ENCODE data around the gene FAP.

Gene FAP

DNA sequence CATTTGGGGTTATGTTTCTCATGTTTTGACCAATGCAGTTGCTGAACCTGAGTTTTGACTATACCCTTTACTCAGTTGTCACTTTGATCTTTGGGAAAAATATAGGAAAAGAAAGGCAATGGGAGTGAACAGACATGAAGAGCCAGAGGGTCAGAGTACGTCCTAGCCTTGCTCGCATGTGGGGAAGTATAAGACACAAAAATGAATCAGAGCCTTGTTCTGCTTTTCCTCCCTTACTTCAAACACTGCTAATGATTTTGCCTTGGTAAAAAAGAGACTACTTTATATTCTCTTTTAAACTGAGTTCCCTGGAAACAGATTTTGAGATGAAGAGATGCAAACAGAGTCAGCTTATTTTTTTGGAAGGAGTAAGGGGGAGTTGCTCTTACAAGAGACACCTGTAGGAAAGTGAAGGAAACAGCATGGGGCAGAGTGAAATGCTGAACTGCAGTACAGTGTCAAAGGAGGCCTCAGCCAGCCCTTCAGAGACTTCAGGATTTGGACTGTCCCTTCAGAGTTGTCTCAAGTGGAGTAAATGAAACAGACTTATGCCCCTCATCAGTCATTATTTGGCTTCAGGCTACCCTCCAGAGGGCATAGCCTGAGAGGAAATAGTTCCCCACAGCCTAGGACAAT is 11.1 kb upstream of the FAP start:
- Mint-ChIP-seq H3K4me1 (ENCODE audit: low read depth) (peaks cover 48% of the 10 kb centered on the region), H3K9me3 (peaks cover 9% of the 10 kb centered on the region), H3K4me3 (no peak overlapping the region), H3K27me3 (no peaks in the 10 kb centered on the region), H3K27ac (peak overlapping the region; percentile 71), H3K36me3 (ENCODE audit: low read depth) (peaks cover 6% of the 10 kb centered on the region)
- intact Hi-C loops (cut with micrococcal nuclease), result no loop called here

DNA sequence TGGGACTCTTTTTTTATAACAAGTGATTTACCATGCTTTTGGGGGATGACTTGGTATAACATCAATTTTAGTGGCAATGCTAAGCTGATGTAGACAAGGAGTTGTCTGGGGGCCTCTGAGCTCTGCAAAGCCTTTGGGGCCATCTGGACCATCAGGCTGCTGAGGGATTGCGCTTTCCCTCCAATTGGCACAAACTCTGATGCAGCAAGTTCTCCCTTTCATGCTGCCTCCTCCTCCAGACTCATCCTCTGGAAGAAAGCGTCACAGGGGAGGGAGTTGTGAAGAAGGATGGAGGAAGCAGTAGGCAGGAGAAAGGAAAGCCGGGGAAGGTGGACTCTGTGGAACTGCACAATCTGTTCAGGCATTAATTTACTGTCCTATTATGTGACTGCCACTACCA is 10.2 kb upstream of the FAP start:
- Mint-ChIP-seq H3K9me3 (peaks cover 9% of the 10 kb centered on the region), H3K27me3 (no peaks in the 10 kb centered on the region), H3K4me3 (no peak overlapping the region), H3K36me3 (ENCODE audit: low read depth) (peaks cover 6% of the 10 kb centered on the region), H3K27ac (peak overlapping the region; percentile 71), H3K4me1 (ENCODE audit: low read depth) (peaks cover 43% of the 10 kb centered on the region)
- intact Hi-C loops (cut with micrococcal nuclease), result no loop called here

DNA sequence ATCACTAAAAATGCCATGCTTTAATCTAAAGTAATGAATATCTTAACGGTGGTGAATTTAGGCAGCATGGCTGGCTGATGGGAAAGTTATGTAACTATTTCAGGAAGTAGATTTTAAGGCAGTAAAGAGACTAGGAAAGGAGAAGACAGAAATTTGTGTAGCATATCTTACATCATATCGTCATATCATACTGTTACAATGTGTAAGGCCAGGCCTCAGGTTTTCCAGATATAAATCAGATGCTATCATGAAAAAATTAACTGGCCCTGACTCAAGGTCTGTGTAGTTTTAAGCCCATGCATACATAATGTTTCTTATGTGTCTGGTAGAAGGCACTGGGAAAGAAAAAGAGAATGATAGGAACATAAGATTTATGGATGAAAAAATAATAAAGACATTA is 8.9 kb upstream of the FAP start:
- Mint-ChIP-seq H3K9me3 (peaks cover 9% of the 10 kb centered on the region), H3K36me3 (ENCODE audit: low read depth) (peaks cover 6% of the 10 kb centered on the region), H3K27me3 (no peaks in the 10 kb centered on the region), H3K27ac (no peak overlapping the region), H3K4me3 (no peak overlapping the region), H3K4me1 (ENCODE audit: low read depth) (peaks cover 34% of the 10 kb centered on the region)
- intact Hi-C loops (cut with micrococcal nuclease), result no loop called here

DNA sequence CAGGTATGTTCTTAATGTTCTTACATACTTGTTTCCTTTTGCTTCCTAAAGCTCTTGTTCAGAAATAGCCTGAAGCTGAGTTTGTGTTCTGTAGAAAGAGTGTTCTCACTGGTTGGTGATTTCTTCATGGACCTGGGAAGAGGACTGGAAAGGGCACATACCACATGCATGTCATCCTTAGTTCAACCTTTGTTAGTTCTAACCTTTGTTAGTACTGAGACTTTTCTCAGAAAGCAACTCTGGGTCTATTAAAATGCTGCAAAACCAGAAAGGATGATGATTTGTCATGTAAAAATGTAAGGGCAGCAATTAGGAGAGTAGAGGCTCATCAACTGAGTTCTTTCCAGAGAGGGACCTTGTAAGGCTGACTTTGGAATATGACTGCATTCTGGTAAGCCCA is 2.5 kb upstream of the FAP start:
- Mint-ChIP-seq H3K27me3 (no peaks in the 10 kb centered on the region), H3K27ac (no peak overlapping the region), H3K36me3 (ENCODE audit: low read depth) (peaks cover 6% of the 10 kb centered on the region), H3K9me3 (peaks cover 9% of the 10 kb centered on the region), H3K4me3 (no peak overlapping the region), H3K4me1 (ENCODE audit: low read depth) (peaks cover 7% of the 10 kb centered on the region)
- intact Hi-C loops (cut with micrococcal nuclease), result no loop called here

DNA sequence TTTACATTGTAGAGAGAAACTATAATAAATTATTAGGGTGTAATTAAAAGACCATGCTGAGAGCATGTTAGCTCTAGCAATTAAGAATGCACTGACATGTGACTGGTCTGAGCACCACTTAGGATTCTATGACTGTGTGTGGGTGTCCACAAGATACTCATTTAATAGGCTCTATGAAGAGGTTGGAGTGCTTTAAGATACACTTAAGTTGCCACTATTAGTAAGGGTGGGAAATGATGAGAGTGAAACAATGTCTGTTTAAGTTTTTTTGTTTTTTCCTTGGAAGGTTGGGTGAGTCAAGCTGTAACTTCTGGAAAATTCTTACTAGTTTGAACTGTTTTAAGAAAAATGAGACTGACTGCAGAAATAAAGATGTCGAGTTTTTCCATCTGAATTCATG is 1.8 kb upstream of the FAP start:
- Mint-ChIP-seq H3K4me1 (ENCODE audit: low read depth) (peaks cover 11% of the 10 kb centered on the region), H3K4me3 (no peak overlapping the region), H3K9me3 (peaks cover 1% of the 10 kb centered on the region), H3K36me3 (ENCODE audit: low read depth) (peaks cover under 1% of the 10 kb centered on the region), H3K27me3 (no peaks in the 10 kb centered on the region), H3K27ac (no peak overlapping the region)
- intact Hi-C loops (cut with micrococcal nuclease), result no loop called here

DNA sequence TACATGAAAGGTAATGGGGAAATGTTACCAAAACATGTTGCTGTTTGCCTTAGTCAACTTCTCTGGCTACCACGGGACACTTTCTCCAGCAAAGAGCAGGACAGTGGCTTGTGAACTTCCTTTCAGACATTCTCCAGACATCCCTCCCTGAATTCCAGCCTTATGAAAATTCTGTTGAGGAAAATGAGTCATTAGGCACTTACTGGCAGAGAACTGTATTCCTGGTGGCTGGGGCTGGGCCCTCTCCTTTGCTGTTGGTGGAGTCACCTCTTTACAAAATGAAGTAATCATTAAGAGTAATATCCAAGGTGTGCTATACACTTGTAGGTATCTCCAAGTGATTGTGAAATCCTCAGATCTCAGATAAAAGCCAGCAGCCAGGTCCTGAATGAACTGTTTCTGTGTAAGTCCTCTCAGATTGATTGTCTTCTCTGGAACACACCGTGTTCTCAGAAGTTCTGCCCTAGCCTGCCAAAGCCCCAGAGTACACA is 1.3 kb upstream of the FAP start:
- intact Hi-C loops (cut with micrococcal nuclease), result no loop called here
- Mint-ChIP-seq H3K27me3 (no peaks in the 10 kb centered on the region), H3K27ac (no peak overlapping the region), H3K9me3 (no peaks in the 10 kb centered on the region), H3K36me3 (ENCODE audit: low read depth) (no peaks in the 10 kb centered on the region), H3K4me1 (ENCODE audit: low read depth) (peaks cover 11% of the 10 kb centered on the region), H3K4me3 (no peak overlapping the region)

DNA sequence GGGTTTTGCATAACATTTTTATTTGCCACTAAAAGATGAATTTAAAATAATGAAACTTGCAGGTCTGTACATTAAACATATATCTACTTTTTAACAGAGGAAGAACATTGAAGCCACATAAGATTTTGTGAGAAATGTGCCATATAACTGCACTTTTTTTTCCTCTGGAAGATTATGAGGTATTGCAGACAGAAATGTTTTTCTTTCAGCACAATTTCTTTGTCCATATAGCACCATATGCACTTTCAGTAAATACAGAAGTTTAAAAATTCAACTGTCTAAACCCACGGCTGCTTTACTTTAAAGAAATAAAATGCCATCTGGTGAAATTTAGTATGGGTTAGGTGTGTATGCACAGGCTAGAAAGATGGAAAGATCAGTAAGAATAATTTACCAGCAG is 470 bp upstream of the FAP start:
- intact Hi-C loops (cut with micrococcal nuclease), result no loop called here
- Mint-ChIP-seq H3K4me3 (no peak overlapping the region), H3K4me1 (ENCODE audit: low read depth) (peaks cover 5% of the 10 kb centered on the region), H3K27ac (no peak overlapping the region), H3K27me3 (no peaks in the 10 kb centered on the region), H3K9me3 (no peaks in the 10 kb centered on the region), H3K36me3 (ENCODE audit: low read depth) (no peaks in the 10 kb centered on the region)

DNA sequence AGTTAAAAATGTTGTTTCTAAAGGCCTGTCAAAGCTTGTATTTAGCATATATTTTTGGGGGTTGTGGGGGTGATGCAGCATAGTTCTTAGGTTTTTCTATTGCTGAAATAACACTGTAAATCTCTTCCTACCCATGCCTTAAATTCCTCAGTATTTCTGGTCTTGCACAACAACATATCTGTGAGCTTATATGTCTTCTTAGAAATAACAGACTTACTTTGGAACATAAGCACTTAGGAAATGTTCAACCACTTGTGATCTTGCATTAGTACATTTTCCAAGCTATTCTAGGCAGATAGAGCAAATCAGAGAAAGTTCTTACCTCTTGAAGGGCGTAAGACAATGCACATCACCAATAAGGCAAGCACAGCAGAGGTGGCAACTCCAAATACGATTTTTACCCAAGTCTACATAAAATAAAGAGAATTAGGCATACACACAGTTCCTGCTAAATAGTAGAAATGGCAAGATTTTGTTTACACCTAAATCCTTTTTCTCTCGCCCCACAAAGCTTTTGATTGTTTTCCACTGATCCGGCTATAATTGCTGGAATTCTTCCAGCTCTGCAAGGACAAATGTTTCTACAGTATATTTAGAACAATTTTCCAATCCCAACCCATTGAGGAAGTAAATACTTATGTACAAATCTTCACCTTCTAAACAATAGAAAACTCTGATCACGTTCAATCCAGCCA is 512 bp downstream of the FAP start:
- intact Hi-C loops (cut with micrococcal nuclease), result no loop called here
- no peak overlapping the region for H3K4me3 Mint-ChIP-seq
- H3K9me3 Mint-ChIP-seq, result no peaks in the 10 kb centered on the region
- peaks cover 5% of the 10 kb centered on the region for H3K4me1 Mint-ChIP-seq (ENCODE audit: low read depth)
- no peaks in the 10 kb centered on the region for H3K36me3 Mint-ChIP-seq (ENCODE audit: low read depth)
- H3K27me3 Mint-ChIP-seq, result no peaks in the 10 kb centered on the region
- no peak overlapping the region for H3K27ac Mint-ChIP-seq

DNA sequence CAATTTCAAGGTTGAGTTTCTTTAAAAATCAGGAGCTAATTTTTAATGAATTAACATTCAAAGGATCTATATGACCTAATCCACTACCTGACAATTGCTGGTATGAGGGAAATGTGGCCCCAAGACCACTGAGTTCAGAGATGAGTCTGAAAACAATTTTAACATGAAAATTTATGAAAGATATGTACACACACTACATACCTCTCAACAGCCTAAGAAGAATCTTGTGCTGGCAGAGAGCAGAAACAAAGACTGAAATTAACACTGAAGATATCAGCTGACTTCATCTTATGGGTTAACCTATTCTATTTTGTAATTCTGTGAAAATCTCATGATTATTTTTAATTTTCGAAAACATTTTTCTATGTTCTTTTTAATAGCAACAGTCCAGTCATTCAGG is 1.7 kb downstream of the FAP start:
- no peaks in the 10 kb centered on the region for H3K36me3 Mint-ChIP-seq (ENCODE audit: low read depth)
- H3K4me3 Mint-ChIP-seq, result no peak overlapping the region
- intact Hi-C loops (cut with micrococcal nuclease), result no loop called here
- no peaks in the 10 kb centered on the region for H3K9me3 Mint-ChIP-seq
- peaks cover 5% of the 10 kb centered on the region for H3K4me1 Mint-ChIP-seq (ENCODE audit: low read depth)
- no peaks in the 10 kb centered on the region for H3K27me3 Mint-ChIP-seq
- H3K27ac Mint-ChIP-seq, result no peak overlapping the region

DNA sequence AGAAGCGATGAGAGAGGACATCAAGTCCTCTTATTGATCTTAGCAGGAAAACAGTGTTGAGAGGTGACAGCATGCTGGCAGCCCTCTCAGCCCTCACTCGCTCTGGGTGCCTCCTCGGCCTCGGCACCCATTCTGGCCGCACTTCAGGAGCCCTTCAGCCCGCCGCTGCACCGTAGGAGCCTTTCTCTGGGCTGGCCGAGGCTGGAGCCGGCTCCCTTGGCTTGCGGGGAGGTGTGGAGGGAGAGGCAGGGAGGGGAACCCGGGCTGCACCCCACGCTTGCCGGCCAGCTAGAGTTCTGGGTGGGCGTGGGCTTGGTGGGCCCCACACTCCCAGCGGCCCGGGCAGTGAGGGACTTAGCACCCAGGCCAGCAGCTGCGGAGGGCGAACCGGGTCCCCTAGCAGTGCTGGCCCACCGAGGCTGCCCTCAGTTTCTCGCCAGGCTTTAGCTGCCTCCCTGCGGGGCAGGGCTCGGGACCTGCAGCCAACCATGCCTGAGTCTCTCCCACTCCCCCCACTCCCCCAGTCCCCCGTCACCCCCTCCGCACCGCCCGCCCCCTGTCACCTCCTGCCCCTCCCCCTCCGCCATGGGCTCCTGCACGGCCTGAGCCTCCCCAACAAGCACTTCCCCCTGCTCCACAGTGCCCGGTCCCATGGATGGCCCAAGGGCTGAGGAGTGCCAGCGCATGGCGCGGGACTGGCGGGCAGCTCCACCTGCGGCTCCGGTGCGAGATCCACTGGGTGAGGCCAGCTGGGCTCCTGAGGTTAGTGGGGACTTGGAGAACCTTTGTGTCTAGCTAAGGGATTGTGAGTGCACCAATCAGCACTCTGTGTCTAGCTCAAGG is 8.4 kb downstream of the FAP start:
- H3K27me3 Mint-ChIP-seq, result no peaks in the 10 kb centered on the region
- H3K36me3 Mint-ChIP-seq (ENCODE audit: low read depth), result no peaks in the 10 kb centered on the region
- intact Hi-C loops (cut with micrococcal nuclease), result loop anchor here (5.0 kb wide), 1 partner anchor 42 kb away; no protein-coding TSS in a partner anchor

DNA sequence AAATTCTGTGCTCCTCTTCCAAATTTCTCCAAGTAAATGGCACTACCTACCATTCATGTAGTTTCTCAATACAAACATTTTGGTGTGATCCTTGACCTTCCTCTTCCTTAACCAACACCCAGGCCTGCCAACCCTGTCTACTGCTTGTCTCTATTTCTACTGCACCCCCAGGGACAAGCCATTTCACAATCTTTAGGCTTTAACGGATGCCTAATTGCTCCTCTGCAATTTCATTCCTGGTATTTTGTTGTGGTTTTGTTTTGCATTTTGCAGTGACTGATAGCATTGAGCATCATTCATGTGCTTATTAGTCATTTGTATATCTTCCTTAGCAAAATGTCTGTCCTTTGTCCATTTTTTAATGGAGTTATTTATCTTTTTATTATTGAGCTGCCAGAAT is 10.0 kb downstream of the FAP start:
- no peaks in the 10 kb centered on the region for H3K27me3 Mint-ChIP-seq
- H3K27ac Mint-ChIP-seq, result no peak overlapping the region
- no peaks in the 10 kb centered on the region for H3K36me3 Mint-ChIP-seq (ENCODE audit: low read depth)
- H3K4me1 Mint-ChIP-seq (ENCODE audit: low read depth), result peaks cover 6% of the 10 kb centered on the region
- peaks cover 8% of the 10 kb centered on the region for H3K9me3 Mint-ChIP-seq
- H3K4me3 Mint-ChIP-seq, result no peak overlapping the region
- intact Hi-C loops (cut with micrococcal nuclease), result loop anchor here (5.0 kb wide), 1 partner anchor 44 kb away; no protein-coding TSS in a partner anchor

More for the DNA sequence above, 8.4 kb downstream of the FAP start:
- no peak overlapping the region for H3K4me3 Mint-ChIP-seq
- peaks cover 8% of the 10 kb centered on the region for H3K9me3 Mint-ChIP-seq
- H3K27ac Mint-ChIP-seq, result no peak overlapping the region
- peaks cover 6% of the 10 kb centered on the region for H3K4me1 Mint-ChIP-seq (ENCODE audit: low read depth)

DNA sequence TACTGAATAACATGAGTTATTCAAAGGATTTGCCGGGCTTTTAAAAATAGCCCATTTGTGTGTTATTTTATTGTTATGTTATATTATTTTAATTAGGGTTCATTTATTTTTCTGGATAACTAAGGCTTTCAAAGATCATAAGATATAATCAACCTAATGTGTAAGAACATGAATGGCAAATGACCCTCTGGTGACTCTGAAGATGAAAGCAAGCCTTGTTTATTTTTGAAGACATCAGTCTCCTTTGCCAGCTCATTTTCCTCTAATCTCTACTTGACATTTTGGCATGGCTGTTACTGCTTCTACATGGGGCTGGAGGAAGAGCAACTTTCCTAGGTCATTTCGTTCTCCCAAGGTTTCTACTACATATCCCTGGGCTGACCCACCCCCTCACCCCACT is 10.6 kb downstream of the FAP start:
- Mint-ChIP-seq H3K4me1 (ENCODE audit: low read depth) (peaks cover 6% of the 10 kb centered on the region), H3K36me3 (ENCODE audit: low read depth) (no peaks in the 10 kb centered on the region), H3K27me3 (no peaks in the 10 kb centered on the region)

DNA sequence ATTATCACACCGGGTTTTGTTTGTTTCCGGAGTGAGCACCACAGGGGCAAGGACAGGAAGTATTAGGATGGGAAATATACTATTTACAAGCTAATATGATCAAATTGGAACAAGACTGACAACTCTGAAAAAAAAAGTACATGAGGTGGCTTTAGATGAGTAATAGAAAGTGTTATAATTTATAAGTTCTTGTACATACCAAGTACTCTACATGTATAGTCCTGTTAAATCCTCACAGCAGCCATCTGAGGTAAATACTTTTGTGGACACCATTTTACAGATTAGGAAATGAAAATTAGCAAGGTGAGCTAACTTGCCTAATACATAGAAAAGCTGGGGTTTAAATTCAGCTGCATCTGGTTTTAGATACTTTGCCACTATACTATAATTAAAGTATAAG is 11.2 kb downstream of the FAP start:
- Mint-ChIP-seq H3K36me3 (ENCODE audit: low read depth) (no peaks in the 10 kb centered on the region), H3K4me1 (ENCODE audit: low read depth) (peaks cover 6% of the 10 kb centered on the region), H3K9me3 (peaks cover 8% of the 10 kb centered on the region), H3K4me3 (no peak overlapping the region), H3K27ac (no peak overlapping the region), H3K27me3 (no peaks in the 10 kb centered on the region)
- intact Hi-C loops (cut with micrococcal nuclease), result loop anchor here (5.0 kb wide), 1 partner anchor 45 kb away; no protein-coding TSS in a partner anchor

More for the DNA sequence above, 10.6 kb downstream of the FAP start:
- Mint-ChIP-seq H3K4me3 (no peak overlapping the region), H3K27ac (no peak overlapping the region), H3K9me3 (peaks cover 8% of the 10 kb centered on the region)
- intact Hi-C loops (cut with micrococcal nuclease), result loop anchor here (5.0 kb wide), 1 partner anchor 45 kb away; no protein-coding TSS in a partner anchor

DNA sequence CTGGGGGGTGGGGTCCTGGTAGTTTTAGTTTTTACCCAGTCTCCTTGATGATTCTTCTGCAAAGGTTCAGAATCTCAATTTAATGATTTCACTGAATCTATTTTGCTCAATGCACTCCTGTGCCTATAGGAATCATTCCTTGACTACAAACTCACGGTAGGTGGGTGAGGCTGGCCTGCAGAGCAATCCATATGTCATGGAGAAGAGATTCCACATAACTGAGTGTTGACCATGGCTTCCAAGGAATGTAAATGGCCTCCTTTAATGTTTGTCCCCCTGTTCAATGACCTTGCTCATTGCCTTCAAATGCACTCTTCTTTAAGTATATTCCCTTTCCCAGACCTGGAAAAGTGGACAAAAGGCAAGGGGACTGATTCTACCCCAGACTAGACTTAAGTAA is 12.5 kb downstream of the FAP start:
- Mint-ChIP-seq H3K27ac (no peak overlapping the region), H3K9me3 (peaks cover 8% of the 10 kb centered on the region), H3K4me3 (no peak overlapping the region), H3K4me1 (ENCODE audit: low read depth) (peaks cover 6% of the 10 kb centered on the region), H3K36me3 (ENCODE audit: low read depth) (no peaks in the 10 kb centered on the region), H3K27me3 (no peaks in the 10 kb centered on the region)
- intact Hi-C loops (cut with micrococcal nuclease), result loop anchor here (5.0 kb wide), 1 partner anchor 47 kb away; no protein-coding TSS in a partner anchor

Data from dendritic cell treated with granulocyte-macrophage colony-stimulating factor and Interleukin-4, amounts not matched to agents 40 ng/mL and 50 ng/mL, for 4 days (primary cell).